ENCODE measurements around the gene DLL3.

The DLL3 gene

DNA sequence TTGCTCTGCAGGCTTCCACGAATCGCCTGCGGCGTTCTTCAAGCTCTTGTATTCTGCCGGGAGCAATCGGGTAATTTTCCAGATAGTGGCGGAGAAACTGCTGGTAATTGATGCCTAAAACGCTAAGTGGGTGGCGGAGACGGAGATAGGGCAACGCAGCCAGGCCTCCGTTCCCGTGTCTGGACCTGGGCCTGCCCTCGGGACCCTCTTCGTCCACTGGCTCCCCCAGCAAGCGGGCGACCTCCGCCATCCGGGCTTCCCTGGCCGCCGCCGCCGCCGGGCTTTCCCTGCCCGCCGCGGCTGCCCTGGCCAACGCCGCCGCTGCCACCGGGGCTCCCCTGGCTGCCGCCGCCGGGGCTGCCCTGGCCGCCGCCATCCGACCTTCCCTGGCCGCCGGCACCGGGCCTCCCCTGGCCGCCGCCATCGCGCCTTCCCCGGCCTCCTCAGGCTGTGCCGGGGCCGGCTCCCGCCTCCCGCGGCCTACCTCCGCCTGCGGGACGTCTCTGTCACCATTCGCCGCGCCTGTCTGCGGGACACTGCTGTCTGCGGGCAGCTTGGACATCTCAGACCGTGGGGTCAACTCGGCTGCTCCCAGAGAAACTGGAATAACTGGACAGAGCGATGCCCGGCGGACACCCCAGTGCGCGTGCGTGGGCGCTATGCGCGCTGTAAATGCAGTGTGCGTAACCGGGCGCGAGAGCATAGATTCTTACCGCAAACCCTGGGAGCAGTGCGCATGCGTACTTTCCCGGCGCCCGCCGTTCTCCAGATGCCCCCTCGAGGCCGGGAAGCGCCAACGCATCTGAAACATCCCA is 41.0 kb downstream of the DLL3 start, which contains the start of gene EID2:
Gene EID2, minus strand, starts transcription at position 644 of the 815 bp plus-strand sequence. Its CDS starts 82 bp downstream, at position 562.
- Histone ChIP-seq H3K27me3 (ENCODE audit: control insufficient read depth in 1 of 2, insufficient read depth in 1 of 2, low read length in 2 of 2) (no peaks in the 10 kb centered on the region), H2BK15ac (ENCODE audit: low read depth, poor library complexity, severe bottlenecking) (peak within 1 kb of the TSS; percentile 83), H3K23ac (ENCODE audit: low read length in 2 of 2) (peak within 1 kb of the TSS in 1 of 2 experiments; percentile 99), H4K8ac (ENCODE audit: low read length) (peak within 1 kb of the TSS; percentile 58), H3K79me1 (replicated peaks; ENCODE audit: low read length, poor library complexity, severe bottlenecking) (peaks cover 2% of the 10 kb centered on the region), H3K4me1 (ENCODE audit: control insufficient read depth, insufficient read depth, low read depth, low read length) (no peaks in the 10 kb centered on the region), H2BK120ac (ENCODE audit: low read depth, low read length) (peak within 1 kb of the TSS; percentile 45), H2AK5ac (ENCODE audit: low read length, severe bottlenecking) (no peak within 1 kb of the TSS), H2BK12ac (ENCODE audit: low read length in 2 of 2) (peak within 1 kb of the TSS in 1 of 2 experiments; percentile 90), H3K9ac (ENCODE audit: low read length) (peak within 1 kb of the TSS; percentile 97), H3K9me3 (ENCODE audit: control insufficient read depth, low read length) (no peaks in the 10 kb centered on the region), H2BK5ac (ENCODE audit: low read depth, low read length, poor library complexity, severe bottlenecking) (peak within 1 kb of the TSS; percentile 94), H2AFZ (ENCODE audit: low read depth, low read length) (peak within 1 kb of the TSS; percentile 98), H3K18ac (ENCODE audit: low read depth in 1 of 2, low read length in 2 of 2) (peak within 1 kb of the TSS; percentile 83 to 98), H3K4me2 (ENCODE audit: low read length, poor library complexity, severe bottlenecking) (peak within 1 kb of the TSS; percentile 64), H3K27ac (ENCODE audit: low read length, poor library complexity, severe bottlenecking) (peak within 1 kb of the TSS; percentile 82), H4K91ac (ENCODE audit: low read length) (peak within 1 kb of the TSS; percentile 52), H3K4me3 (ENCODE audit: insufficient read depth in 1 of 2, low read depth in 1 of 2, low read length in 2 of 2) (peak within 1 kb of the TSS; percentile 90 to 95), H3K14ac (ENCODE audit: low read length in 2 of 2) (peak within 1 kb of the TSS in 1 of 2 experiments; percentile 98), H3K4ac (ENCODE audit: low read depth in 1 of 2, low read length in 2 of 2) (peak within 1 kb of the TSS; percentile 75 to 96), H3K36me3 (ENCODE audit: control insufficient read depth in 1 of 2, insufficient read depth in 2 of 2, low read depth in 1 of 2, low read length in 2 of 2) (no peaks in the 10 kb centered on the region)
- under 1% methylated on average over 78 of the region's 84 CpGs for WGBS
- peak; percentile 92 for DNase-seq

DNA sequence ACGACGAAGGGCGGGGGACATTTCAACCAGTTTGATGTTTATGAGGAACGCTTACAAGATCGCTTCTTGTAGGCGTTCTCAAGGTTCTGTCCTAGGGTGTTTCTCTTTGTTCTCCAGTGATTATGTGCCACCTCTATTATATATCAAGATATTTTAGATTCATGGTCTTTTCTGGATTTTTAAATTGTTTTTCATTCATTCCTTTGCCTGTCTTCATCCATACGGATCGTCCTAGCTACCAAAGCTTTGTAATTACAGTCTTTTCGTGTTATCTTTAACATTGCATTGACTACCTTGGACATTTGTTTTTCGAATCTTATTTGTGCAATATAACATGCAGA is 41.6 kb downstream of the DLL3 start:
- Histone ChIP-seq H2AFZ (ENCODE audit: low read depth, low read length) (no peak overlapping the region), H2BK15ac (ENCODE audit: low read depth, poor library complexity, severe bottlenecking) (no peak overlapping the region), H4K8ac (ENCODE audit: low read length) (no peak overlapping the region), H3K23ac (ENCODE audit: low read length in 2 of 2) (no peak overlapping the region), H3K27ac (ENCODE audit: low read length, poor library complexity, severe bottlenecking) (no peak overlapping the region), H2BK120ac (ENCODE audit: low read depth, low read length) (no peak overlapping the region), H3K79me1 (replicated peaks; ENCODE audit: low read length, poor library complexity, severe bottlenecking) (peaks cover 2% of the 10 kb centered on the region), H3K9me3 (ENCODE audit: control insufficient read depth, low read length) (no peaks in the 10 kb centered on the region), H3K27me3 (ENCODE audit: control insufficient read depth in 1 of 2, insufficient read depth in 1 of 2, low read length in 2 of 2) (no peaks in the 10 kb centered on the region), H3K4me1 (ENCODE audit: control insufficient read depth, insufficient read depth, low read depth, low read length) (no peaks in the 10 kb centered on the region), H3K36me3 (ENCODE audit: control insufficient read depth in 1 of 2, insufficient read depth in 2 of 2, low read depth in 1 of 2, low read length in 2 of 2) (no peaks in the 10 kb centered on the region), H2AK5ac (ENCODE audit: low read length, severe bottlenecking) (no peak overlapping the region), H2BK5ac (ENCODE audit: low read depth, low read length, poor library complexity, severe bottlenecking) (no peak overlapping the region), H2BK12ac (ENCODE audit: low read length in 2 of 2) (no peak overlapping the region), H4K91ac (ENCODE audit: low read length) (no peak overlapping the region), H3K14ac (ENCODE audit: low read length in 2 of 2) (no peak overlapping the region), H3K4me2 (ENCODE audit: low read length, poor library complexity, severe bottlenecking) (peak overlapping the region; percentile 64), H3K4me3 (ENCODE audit: insufficient read depth in 1 of 2, low read depth in 1 of 2, low read length in 2 of 2) (peak overlapping the region in 1 of 2 experiments; percentile 90), H3K9ac (ENCODE audit: low read length) (peak overlapping the region; percentile 97), H3K18ac (ENCODE audit: low read depth in 1 of 2, low read length in 2 of 2) (no peak overlapping the region), H3K4ac (ENCODE audit: low read depth in 1 of 2, low read length in 2 of 2) (no peak overlapping the region)
- no peak for DNase-seq
- 23% methylated on average over 7 of the region's 10 CpGs for WGBS

- Histone ChIP-seq H2BK120ac (ENCODE audit: low read depth, low read length) (no peak overlapping the region), H2BK5ac (ENCODE audit: low read depth, low read length, poor library complexity, severe bottlenecking) (no peak overlapping the region), H3K4me1 (ENCODE audit: control insufficient read depth, insufficient read depth, low read depth, low read length) (no peaks in the 10 kb centered on the region), H3K27ac (ENCODE audit: low read length, poor library complexity, severe bottlenecking) (no peak overlapping the region), H3K18ac (ENCODE audit: low read depth in 1 of 2, low read length in 2 of 2) (no peak overlapping the region), H4K91ac (ENCODE audit: low read length) (no peak overlapping the region), H3K4me3 (ENCODE audit: insufficient read depth in 1 of 2, low read depth in 1 of 2, low read length in 2 of 2) (no peak overlapping the region), H3K9ac (ENCODE audit: low read length) (no peak overlapping the region), H3K79me1 (replicated peaks; ENCODE audit: low read length, poor library complexity, severe bottlenecking) (peaks cover 2% of the 10 kb centered on the region), H3K4me2 (ENCODE audit: low read length, poor library complexity, severe bottlenecking) (no peak overlapping the region), H3K9me3 (ENCODE audit: control insufficient read depth, low read length) (no peaks in the 10 kb centered on the region), H3K36me3 (ENCODE audit: control insufficient read depth in 1 of 2, insufficient read depth in 2 of 2, low read depth in 1 of 2, low read length in 2 of 2) (no peaks in the 10 kb centered on the region), H3K14ac (ENCODE audit: low read length in 2 of 2) (no peak overlapping the region), H2BK12ac (ENCODE audit: low read length in 2 of 2) (no peak overlapping the region), H3K4ac (ENCODE audit: low read depth in 1 of 2, low read length in 2 of 2) (no peak overlapping the region), H3K27me3 (ENCODE audit: control insufficient read depth in 1 of 2, insufficient read depth in 1 of 2, low read length in 2 of 2) (peaks cover 9 to 12% of the 10 kb centered on the region in 2 experiments), H4K8ac (ENCODE audit: low read length) (no peak overlapping the region), H2AK5ac (ENCODE audit: low read length, severe bottlenecking) (no peak overlapping the region), H2AFZ (ENCODE audit: low read depth, low read length) (no peak overlapping the region), H3K23ac (ENCODE audit: low read length in 2 of 2) (no peak overlapping the region), H2BK15ac (ENCODE audit: low read depth, poor library complexity, severe bottlenecking) (no peak overlapping the region)
- DNase-seq = no peak
- 95% methylated on average over 2 of the region's 2 CpGs for WGBS
Observed at GRCh38 chr19:39542206-39542605, 43.5 kb downstream of the DLL3 start.

DNA sequence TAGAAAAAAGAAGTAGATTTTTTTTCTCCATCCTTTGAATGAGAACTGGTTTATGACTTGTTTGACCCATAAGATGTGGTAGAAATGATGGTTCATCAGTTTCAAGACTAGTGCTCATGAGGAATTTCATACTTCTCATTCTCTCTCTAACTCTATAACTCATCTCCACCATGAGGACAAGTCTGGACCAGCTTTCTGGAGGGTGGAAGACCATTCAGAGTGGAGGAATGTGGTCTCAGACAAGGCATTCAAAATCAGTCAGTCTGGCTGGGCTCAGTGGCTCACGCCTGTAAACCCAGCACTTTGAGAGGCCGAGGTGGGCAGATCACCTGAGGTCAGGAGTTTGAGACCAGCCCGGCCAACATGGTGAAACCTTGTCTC is 44.7 kb downstream of the DLL3 start:
- Histone ChIP-seq H3K14ac (ENCODE audit: low read length in 2 of 2) (no peak overlapping the region), H2AK5ac (ENCODE audit: low read length, severe bottlenecking) (no peak overlapping the region), H3K18ac (ENCODE audit: low read depth in 1 of 2, low read length in 2 of 2) (no peak overlapping the region), H3K36me3 (ENCODE audit: control insufficient read depth in 1 of 2, insufficient read depth in 2 of 2, low read depth in 1 of 2, low read length in 2 of 2) (no peaks in the 10 kb centered on the region), H3K9me3 (ENCODE audit: control insufficient read depth, low read length) (no peaks in the 10 kb centered on the region), H3K27ac (ENCODE audit: low read length, poor library complexity, severe bottlenecking) (no peak overlapping the region), H2BK120ac (ENCODE audit: low read depth, low read length) (no peak overlapping the region), H3K27me3 (ENCODE audit: control insufficient read depth in 1 of 2, insufficient read depth in 1 of 2, low read length in 2 of 2) (peaks cover 14 to 19% of the 10 kb centered on the region in 2 experiments), H3K4me2 (ENCODE audit: low read length, poor library complexity, severe bottlenecking) (no peak overlapping the region), H2AFZ (ENCODE audit: low read depth, low read length) (no peak overlapping the region), H2BK5ac (ENCODE audit: low read depth, low read length, poor library complexity, severe bottlenecking) (no peak overlapping the region), H3K9ac (ENCODE audit: low read length) (no peak overlapping the region), H2BK15ac (ENCODE audit: low read depth, poor library complexity, severe bottlenecking) (no peak overlapping the region), H3K23ac (ENCODE audit: low read length in 2 of 2) (no peak overlapping the region), H4K8ac (ENCODE audit: low read length) (no peak overlapping the region), H3K4me1 (ENCODE audit: control insufficient read depth, insufficient read depth, low read depth, low read length) (no peaks in the 10 kb centered on the region), H4K91ac (ENCODE audit: low read length) (no peak overlapping the region), H3K4ac (ENCODE audit: low read depth in 1 of 2, low read length in 2 of 2) (no peak overlapping the region), H3K79me1 (replicated peaks; ENCODE audit: low read length, poor library complexity, severe bottlenecking) (no peaks in the 10 kb centered on the region), H2BK12ac (ENCODE audit: low read length in 2 of 2) (no peak overlapping the region), H3K4me3 (ENCODE audit: insufficient read depth in 1 of 2, low read depth in 1 of 2, low read length in 2 of 2) (no peak overlapping the region)
- WGBS = 80% methylated on average over 3 of the region's 3 CpGs
- no peak for DNase-seq

Measured in mesenchymal stem cell (in vitro differentiated cells and primary cell).